HG03039 (cell line): Measurements from ENCODE around the gene NELFB.

Experiments
- ATAC-seq: cut with Tn5 transposase; IDR thresholded peaks from one replicate; pipeline ENCODE4 v1.9.1; 2021; ENCODE audit warnings: mild to moderate bottlenecking, moderate library complexity; ENCODE audit not compliant: unreplicated experiment

The NELFB gene

GRCh38 chr9:137301081-137301947, 46.2 kb downstream of the NELFB start:
- peak; percentile 17 for ATAC-seq

- peak; percentile 63 for ATAC-seq
Measured at GRCh38 chr9:137302118-137302448, 47.0 kb downstream of the NELFB start, which contains the start of gene NRARP. Gene NRARP (minus strand): TSS chr9:137302271. CDS start chr9:137301928, 343 bp downstream.

DNA sequence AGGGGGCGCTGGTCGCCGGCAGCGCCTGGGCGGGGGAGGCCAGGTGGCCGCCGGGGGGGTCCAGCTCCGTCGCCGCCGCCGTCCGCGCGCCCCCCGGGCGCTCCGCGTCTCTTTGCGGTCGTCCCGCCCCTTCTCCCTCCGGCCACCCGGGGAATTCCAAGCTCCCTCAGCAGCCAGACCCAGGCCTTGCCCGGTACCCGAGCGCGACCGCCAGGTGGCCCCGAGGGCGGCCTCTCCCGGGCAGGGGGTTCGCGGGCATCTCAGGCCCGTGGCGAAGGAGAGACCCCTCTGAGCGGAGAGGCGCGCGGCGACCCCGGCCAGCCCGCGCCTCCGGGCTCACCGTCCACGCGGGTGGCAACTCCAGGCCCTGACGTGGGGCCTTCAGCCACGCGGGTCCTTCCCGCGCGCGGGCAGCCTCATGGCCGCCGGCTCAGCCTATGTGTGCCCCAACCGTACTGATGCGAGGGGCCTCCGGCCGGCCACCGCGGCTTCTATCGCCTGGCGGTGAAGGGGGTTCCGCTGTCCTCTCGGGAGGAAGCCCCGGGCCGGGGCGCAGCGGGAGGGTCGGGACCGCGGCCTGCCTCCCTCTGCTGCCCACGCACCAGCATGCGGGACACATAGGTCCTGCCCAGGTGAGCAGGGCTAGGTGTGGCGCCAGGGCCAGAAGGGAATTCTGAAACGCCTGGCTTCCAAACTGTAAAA, 47.5 kb downstream of the NELFB start:
- ATAC-seq: peak; percentile 30

GRCh38 chr9:137303151-137303892, 48.2 kb downstream of the NELFB start:
- no peak for ATAC-seq

DNA sequence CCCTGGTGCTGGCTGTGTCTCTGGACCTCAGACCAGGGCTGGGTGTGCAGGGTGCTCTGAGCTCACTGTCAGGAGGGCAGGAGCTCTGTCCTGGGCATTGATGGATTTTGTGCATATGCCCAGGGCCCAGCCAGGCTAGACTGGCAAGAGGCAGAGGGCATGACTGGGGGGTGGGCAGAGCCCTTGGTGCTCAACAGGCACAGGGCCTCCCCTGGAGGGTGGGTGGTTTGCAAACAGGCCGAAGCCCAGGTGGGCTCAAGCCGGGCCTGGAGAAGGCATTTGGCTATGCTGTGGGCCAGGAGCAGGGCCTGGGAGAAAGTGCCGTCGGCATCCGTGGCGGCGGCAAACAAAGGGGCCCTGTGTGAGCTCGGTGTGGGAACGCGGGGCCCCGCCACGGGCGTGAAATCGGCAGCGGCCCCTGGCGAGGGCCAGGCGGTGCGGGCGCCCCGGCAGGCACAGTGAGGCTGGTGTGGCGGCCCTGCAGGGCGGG, 48.8 kb downstream of the NELFB start:
- ATAC-seq: no peak

GRCh38 chr9:137304383-137305059, 49.4 kb downstream of the NELFB start:
- no peak for ATAC-seq

DNA sequence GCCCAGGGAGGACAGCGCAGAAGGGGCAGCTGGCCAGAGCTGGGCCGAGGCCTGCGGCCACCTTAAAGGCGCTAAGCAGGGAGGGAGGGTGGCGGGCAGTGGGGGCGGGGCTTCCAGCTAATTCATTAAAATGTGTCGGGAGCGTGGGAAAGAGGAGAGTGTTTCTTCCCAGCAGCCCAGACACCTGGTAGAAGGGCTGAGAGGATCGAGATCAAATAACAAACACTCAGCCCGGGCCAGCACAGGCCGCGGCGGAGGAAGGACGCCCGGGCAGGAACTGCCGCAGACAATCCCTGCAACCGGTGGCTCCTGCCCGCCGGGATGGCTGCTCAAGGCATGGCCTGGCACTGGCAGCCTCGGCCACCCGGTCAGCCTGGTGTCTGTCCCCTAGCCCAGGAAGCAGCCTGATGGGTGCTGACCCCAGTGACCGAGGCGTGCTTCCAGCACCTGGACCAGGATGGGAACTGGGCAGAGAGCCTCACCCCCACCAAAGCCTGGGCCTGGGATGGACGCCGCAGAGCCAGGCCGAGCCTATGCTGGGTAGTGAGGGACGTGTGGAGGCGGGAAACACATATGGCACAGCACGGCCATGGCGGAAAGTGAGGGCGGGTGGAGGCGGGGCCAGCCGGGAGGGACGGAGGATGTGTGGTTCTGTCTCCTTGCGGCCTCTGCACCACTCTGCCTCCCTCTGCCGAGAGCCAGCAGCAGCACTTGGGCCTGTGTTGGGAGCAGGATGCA, 50.1 kb downstream of the NELFB start:
- ATAC-seq: no peak

DNA sequence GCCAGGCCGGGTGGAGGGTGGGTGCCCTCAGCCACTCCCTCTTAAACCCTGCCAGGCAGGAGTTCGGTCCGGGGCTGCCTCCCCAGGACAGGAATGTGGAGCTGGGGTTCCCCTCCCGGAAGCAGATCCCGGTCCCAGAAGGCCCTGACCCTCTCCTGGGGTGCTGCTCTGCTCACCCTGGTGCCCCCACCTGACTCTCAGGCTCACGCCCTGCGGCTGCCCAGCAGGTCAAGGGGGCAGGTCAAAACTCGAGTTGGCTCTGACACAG, 50.6 kb downstream of the NELFB start:
- no peak for ATAC-seq

DNA sequence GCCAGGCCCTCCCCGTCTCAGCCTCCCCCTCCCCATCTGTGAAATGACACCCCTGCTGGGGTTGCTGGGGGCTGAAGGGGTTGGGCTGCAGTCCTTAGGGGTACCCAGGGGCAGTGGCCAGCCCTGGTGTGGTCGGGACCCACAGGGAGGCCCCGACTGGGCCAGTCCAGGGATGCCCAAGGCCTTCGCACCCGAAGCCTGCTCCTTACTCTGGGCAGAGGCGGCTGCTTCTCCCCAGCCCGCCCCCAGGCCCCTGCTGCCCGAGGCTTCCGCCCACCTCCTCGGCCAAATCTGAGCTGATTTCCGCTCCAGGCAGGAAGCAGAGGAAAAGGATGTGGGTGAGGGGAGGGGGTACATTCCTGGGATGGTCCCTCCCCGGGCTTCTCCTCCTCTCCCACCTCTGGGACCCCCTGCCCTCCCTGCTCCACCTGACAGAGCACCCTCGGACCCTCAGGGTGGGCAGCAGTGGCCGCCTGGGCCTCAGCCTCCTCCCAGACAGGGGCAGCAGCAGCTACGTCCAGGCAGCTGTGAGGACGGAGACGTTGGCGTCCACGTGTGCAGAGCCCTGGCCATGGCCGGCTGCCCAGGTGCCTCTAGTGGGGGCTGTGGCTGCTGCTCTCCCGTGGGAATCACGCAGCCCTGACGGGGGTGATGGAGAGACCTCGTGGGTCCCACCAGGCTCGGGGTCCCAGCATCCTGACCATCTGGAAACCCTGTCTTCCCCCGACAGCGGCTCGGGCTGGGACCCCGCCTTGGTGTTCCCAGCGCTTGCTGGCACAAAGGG, 51.1 kb downstream of the NELFB start:
- ATAC-seq: no peak

GRCh38 chr9:137306850-137307254, 51.7 kb downstream of the NELFB start:
- ATAC-seq: no peak

DNA sequence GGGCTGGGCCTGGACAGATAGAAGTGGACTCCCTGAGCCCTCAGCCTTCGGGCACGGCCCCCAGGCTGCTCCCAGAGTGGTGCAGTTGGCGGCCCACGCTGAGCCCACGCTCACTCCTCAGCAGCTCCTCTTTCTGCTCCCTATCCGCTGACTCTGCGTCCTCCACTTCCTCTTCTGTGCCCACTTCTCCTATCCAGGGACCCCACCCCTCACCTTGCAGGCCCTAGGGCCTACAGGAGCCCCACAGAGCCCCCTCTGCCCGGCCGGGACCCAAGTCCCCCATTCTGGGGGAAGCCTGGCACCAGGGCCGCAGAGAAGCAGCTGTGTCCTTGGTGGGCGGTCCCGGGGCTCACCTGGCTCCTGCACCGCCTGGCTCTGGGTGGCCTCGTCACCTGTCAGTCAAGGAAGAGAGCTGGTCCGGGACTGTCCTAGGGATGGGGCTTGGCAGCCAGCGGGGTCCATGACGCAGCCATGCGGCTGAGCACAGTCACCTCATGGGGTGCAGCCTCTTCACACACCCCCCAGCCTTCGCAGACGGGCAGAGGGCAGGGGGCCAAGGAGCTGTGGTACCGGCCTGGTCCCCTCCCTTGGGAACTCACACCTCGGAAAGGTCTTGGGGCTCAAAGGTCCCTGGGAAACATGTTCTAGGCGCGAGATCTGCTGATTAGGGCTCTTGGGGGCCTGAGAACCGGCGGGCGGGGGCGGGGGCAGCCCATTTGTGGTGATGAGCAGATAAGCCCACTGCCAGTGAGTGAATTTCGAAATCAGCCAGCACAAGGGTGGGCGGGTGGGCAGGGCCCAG, 52.3 kb downstream of the NELFB start:
- no peak for ATAC-seq

- ATAC-seq: no peak
Measured at GRCh38 chr9:137308057-137308619, 53.0 kb downstream of the NELFB start.

DNA sequence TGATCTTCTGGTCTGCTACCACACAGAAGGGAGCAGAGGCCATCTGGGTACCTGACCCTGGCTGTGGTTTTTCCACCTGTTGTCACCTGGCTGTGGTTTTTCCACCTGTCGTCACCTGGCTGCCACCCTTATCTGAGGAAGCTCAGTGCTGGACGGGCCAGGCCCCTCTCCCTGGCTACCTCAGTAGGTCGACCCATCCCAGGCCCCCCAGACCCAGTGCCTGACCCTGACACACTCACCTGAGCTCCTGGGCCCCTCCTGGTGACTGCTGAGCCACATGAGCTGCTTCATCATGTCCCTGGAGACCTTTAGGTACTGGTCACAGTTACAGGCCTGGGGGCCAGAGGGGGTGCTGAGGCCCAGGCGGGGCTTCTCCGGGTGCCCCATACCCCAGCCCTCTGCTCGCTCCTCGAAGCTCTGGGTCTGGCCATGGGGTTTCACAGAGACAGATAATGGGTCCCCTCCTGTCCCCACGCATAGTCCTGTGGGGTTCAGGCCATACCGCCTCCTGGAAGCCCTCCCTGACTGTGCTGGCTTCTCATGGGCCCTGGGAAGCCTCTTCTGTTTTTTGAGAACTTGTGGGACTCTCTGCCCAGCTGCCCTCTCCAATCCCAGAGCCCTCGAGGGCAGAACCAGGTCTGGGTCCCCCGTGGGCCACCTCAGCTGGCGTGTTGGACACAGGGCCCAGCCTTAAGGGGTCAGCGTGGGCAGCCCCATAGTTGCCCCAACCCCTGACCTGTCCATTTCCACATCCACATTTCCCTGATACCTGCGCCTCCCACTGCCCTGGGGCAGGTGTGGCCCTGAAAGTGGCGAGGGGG, 54.5 kb downstream of the NELFB start:
- no peak for ATAC-seq

DNA sequence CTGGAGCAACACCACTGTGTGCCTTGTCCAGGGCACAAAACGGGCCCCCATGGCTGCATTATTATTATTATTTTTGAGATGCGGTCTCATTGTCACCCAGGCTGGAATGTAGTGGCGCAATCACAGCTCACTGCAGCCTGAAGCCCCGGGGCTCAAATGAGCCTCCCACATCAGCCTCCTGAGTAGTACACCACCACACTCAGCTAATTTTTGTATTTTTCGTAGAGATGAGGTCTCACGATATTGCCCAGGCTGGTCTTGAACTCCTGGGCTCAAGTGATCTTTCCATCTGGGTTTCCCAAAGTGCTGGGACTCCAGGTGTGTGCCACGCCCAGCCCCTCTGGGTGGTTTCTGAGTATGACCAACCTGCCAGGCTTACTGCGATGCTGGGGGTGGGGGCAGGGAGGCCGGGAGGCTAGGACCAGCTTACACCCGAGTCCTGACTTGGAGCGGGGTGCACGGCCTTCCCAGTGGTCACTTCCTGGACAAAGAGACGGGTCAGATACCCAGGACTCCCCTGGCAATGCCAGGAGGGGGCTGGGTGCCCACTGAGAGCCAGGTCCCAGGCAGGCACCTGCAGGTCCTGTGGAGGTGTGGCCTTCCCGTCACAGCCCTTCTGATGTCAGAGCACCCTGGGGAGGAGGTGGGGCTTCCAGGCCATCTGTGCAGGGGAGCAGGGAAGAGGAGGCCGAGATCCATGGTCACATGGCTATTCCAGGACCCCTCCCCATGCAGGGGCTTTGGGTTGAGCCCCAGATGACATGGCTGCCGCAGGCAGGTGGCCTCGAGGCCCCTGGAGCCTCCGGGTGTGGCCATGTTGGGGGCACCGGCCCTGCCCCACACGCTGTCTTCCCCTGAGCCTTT, 55.3 kb downstream of the NELFB start:
- no peak for ATAC-seq

DNA sequence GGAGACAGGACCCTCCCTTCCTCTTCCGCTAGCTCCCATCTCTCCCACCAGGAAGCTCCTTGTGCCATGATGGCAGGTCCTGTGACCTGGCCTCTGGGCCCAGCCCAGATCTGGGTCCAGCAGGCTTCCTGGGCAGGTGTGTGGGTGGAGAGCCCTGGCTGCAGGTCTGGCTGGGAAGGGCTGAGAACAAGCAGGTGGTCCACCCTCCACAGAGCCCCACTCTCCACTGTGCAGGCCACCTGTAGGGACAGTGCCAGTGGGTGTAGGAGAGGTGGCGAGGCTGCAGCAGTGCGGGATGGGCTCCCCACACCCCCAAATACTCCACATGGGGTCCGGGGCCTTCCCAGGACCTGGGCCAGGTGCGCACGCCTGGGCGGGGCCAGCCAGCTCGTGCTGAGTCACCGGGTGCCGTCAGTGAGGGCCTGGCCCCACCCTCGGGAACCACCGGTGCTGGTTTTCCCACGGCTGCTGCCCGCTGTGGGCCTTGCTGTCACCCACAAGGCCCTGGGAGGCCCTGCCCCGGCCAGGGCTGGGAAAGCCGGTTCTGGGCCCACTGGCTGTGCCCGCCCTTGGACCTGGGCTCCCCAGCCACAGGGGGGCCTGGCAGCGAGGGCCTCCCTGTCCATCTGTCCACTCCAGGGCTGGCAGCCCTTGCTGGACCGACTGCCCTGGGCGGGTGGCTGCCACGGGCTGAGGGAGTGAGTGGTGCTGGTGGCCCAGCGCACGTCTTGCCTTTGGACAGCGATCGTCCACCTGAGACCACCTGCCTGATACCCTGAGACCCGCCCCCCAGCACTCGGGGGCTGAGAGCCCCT, 56.3 kb downstream of the NELFB start:
- no peak for ATAC-seq
